Measurements from ENCODE around the gene TRABD2B.

TRABD2B gene

GRCh38 chr1:47931395-47931794 lies 65.8 kb downstream of the TRABD2B start:
- no peak for FAIRE-seq

GRCh38 chr1:47930210-47930840 lies 66.9 kb downstream of the TRABD2B start:
- no peak for FAIRE-seq

GRCh38 chr1:47927165-47927564 lies 70.0 kb downstream of the TRABD2B start:
- FAIRE-seq, result no peak

- FAIRE-seq, result no peak
These were observed 70.7 kb downstream of the TRABD2B start for GRCh38 chr1:47926461-47926999.

GRCh38 chr1:47924270-47925048 lies 72.7 kb downstream of the TRABD2B start:
- no peak for FAIRE-seq

GRCh38 chr1:47921935-47922415 lies 75.2 kb downstream of the TRABD2B start:
- FAIRE-seq, result no peak

GRCh38 chr1:47919113-47919833 lies 77.9 kb downstream of the TRABD2B start:
- FAIRE-seq, result no peak

- no peak for FAIRE-seq
These were observed 78.8 kb downstream of the TRABD2B start for GRCh38 chr1:47918257-47918867.

- FAIRE-seq, result no peak
These were observed 79.5 kb downstream of the TRABD2B start for GRCh38 chr1:47917687-47918086.

- FAIRE-seq, result no peak
These were observed 81.4 kb downstream of the TRABD2B start for GRCh38 chr1:47915677-47916353.

GRCh38 chr1:47914952-47915676 lies 82.1 kb downstream of the TRABD2B start:
- no peak for FAIRE-seq

GRCh38 chr1:47914218-47914938 lies 82.8 kb downstream of the TRABD2B start:
- no peak for FAIRE-seq

GRCh38 chr1:47913225-47913823 lies 83.9 kb downstream of the TRABD2B start:
- FAIRE-seq, result no peak

- FAIRE-seq, result no peak
These were observed 84.4 kb downstream of the TRABD2B start for GRCh38 chr1:47912756-47913155.

GRCh38 chr1:47911892-47912291 lies 85.3 kb downstream of the TRABD2B start:
- no peak for FAIRE-seq

GRCh38 chr1:47911424-47911823 lies 85.8 kb downstream of the TRABD2B start:
- no peak for FAIRE-seq

GRCh38 chr1:47908258-47908657 lies 88.9 kb downstream of the TRABD2B start:
- no peak for FAIRE-seq

GRCh38 chr1:47907177-47907528 lies 90.0 kb downstream of the TRABD2B start:
- FAIRE-seq, result no peak

GRCh38 chr1:47906527-47907176 lies 90.5 kb downstream of the TRABD2B start:
- FAIRE-seq, result no peak

GRCh38 chr1:47906009-47906432 lies 91.2 kb downstream of the TRABD2B start:
- peak; percentile 33 for FAIRE-seq

Measured in islet of Langerhans (tissue), 1 donor.